AG09319 (cell line): Measurements from ENCODE around the gene TPI1.
"Not testable (repeated sequence)": the region's sequence is repeated elsewhere in the genome, so short reads cannot be mapped to it uniquely, and the experiment has no call there.

ENCODE experiments used
- DNase-seq: peaks from one replicate; pipeline ENCODE4 v3.0.0-alpha.2; 2010; ENCODE audit warnings: low read depth; ENCODE audit errors: extremely low read depth
- CTCF ChIP-seq: IDR thresholded peaks from 2 replicates; pipeline ENCODE4 v1.5.1; 2011; ENCODE audit warnings: low read depth, mild to moderate bottlenecking, inconsistent platforms, low read length, moderate library complexity

The TPI1 gene

DNA sequence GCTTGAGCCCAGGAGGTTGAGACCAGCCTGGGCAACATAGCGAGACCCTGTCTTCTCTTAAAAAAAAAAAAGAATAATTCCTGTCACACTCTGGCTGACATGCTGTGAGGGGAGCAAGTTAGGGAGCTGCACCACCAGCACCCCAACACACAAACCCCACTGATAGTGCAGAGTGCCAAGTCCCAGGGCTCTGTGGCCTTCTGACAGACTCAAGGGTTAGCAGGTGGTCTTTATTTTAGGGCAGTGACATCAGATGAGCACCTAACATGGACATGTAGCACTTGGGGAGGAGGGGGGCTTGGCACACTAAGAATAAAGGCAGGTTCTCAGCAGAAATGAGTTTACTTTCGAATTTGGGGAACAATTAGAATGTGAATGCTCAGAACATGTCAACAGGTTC, 8.5 kb upstream of the TPI1 start:
- DNase-seq, result no peak
- no peak for TF ChIP-seq CTCF

DNA sequence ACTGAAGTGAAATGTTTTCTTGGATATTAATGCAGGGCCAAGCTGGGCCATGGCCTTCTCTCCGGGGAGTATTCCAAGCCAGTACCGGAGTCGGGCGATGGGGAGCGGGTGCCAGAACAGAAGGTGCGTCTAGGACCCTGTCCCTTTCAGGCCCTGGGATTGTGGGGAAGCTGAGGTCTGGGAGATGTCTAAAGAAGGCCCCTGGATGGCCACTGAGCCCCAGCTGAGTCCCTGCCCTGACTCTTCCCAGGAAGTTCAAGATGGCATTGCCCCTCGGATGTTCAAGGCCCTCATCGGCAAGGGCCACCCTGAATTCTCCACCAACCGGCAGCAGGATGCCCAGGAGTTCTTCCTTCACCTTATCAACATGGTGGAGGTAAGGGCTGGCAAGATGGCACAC, 7.2 kb upstream of the TPI1 start:
- DNase-seq, result no peak
- TF ChIP-seq CTCF, result no peak

DNA sequence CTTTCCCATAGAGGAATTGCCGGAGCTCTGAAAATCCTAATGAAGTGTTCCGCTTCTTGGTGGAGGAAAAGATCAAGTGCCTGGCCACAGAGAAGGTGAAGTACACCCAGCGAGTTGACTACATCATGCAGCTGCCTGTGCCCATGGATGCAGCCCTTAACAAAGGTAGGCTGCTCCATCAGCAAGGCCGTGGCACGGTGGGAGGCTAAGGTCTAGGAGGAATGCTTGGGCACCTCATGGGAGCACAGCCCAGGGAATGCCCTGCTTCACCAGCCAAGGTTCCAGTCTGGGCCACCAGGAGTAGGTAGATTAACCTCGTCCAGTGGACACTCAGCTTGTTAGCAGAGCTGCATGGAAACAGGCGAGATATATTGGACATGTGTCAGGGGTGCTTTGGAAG, 6.4 kb upstream of the TPI1 start:
- DNase-seq, result no peak
- no peak for TF ChIP-seq CTCF

- TF ChIP-seq CTCF, result no peak
These were observed 5.9 kb upstream of the TPI1 start for GRCh38 chr12:6861391-6861790.

GRCh38 chr12:6863033-6863432, 4.3 kb upstream of the TPI1 start:
- no peak for DNase-seq
- no peak for TF ChIP-seq CTCF

More at GRCh38 chr12:6861391-6861790, 5.9 kb upstream of the TPI1 start:
- DNase-seq, result no peak

GRCh38 chr12:6863586-6864321, 3.6 kb upstream of the TPI1 start:
- DNase-seq, result no peak
- no peak for TF ChIP-seq CTCF

GRCh38 chr12:6865307-6865706, 2.0 kb upstream of the TPI1 start:
- DNase-seq, result not testable (repeated sequence)
